GM13976 (cell line): ENCODE data around the gene THADA.

ENCODE experiments used
- DNase-seq: peaks from one replicate; pipeline ENCODE4 v3.0.0; 2012; ENCODE audit warnings: low spot score
- in situ Hi-C: fragments of 300-500 bp; cut with MboI; formaldehyde crosslinking; loops from one replicate; pipeline ENCODE4 v1.12.0; 2022; ENCODE audit warnings: low sequenced_read_pairs, mixed read lengths, inconsistent platforms; ENCODE audit not compliant: unreplicated experiment
- TF ChIP-seq, protein P1 (sequence below): IDR thresholded peaks from 2 replicates; pipeline ENCODE4 v1.5.1; 2012; ENCODE audit warnings: borderline replicate concordance, mild to moderate bottlenecking; ENCODE audit not compliant: insufficient read depth; ENCODE audit errors: extremely low read depth, missing control alignments, control extremely low read depth

The THADA gene

GRCh38 chr2:43423941-43424261 is 171.9 kb downstream of the THADA start:
- TF ChIP-seq, protein P1, sequence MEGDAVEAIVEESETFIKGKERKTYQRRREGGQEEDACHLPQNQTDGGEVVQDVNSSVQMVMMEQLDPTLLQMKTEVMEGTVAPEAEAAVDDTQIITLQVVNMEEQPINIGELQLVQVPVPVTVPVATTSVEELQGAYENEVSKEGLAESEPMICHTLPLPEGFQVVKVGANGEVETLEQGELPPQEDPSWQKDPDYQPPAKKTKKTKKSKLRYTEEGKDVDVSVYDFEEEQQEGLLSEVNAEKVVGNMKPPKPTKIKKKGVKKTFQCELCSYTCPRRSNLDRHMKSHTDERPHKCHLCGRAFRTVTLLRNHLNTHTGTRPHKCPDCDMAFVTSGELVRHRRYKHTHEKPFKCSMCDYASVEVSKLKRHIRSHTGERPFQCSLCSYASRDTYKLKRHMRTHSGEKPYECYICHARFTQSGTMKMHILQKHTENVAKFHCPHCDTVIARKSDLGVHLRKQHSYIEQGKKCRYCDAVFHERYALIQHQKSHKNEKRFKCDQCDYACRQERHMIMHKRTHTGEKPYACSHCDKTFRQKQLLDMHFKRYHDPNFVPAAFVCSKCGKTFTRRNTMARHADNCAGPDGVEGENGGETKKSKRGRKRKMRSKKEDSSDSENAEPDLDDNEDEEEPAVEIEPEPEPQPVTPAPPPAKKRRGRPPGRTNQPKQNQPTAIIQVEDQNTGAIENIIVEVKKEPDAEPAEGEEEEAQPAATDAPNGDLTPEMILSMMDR, result no peak
- in situ Hi-C loops, result no loop called here
- no peak for DNase-seq

DNA sequence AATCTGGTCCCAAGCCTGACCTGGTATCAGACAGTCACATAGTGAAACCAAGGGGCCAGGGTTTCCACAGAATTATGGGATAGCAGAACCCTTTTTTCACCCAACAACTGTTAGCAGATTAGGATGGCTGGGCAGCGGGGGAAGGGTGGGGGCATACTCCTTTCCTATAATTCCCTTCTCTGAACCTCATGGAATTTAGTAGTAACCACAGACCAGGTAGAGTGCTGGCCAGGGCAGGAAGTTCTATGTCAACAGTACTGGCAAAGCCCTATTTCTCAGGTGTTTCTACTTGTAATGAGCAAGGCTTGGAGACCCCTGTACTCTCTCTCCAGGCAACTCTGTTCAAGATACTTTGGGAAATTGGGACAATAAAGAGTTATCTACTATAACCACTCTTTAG is 174.6 kb downstream of the THADA start:
- DNase-seq, result no peak
- TF ChIP-seq, protein P1, result no peak
- in situ Hi-C loops, result no loop called here

- no peak for DNase-seq
- TF ChIP-seq, protein P1, result no peak
- in situ Hi-C loops, result no loop called here
These were observed 175.4 kb downstream of the THADA start for GRCh38 chr2:43420389-43420801.

- TF ChIP-seq, protein P1, result no peak
- DNase-seq, result no peak
- in situ Hi-C loops, result no loop called here
These were observed 176.0 kb downstream of the THADA start for GRCh38 chr2:43419876-43420275.

- no peak for DNase-seq
- in situ Hi-C loops, result no loop called here
- TF ChIP-seq, protein P1, result no peak
These were observed 176.6 kb downstream of the THADA start for GRCh38 chr2:43419243-43419642.

- no peak for DNase-seq
- in situ Hi-C loops, result no loop called here
- TF ChIP-seq, protein P1, result no peak
These were observed 177.2 kb downstream of the THADA start for GRCh38 chr2:43418680-43419079.

DNA sequence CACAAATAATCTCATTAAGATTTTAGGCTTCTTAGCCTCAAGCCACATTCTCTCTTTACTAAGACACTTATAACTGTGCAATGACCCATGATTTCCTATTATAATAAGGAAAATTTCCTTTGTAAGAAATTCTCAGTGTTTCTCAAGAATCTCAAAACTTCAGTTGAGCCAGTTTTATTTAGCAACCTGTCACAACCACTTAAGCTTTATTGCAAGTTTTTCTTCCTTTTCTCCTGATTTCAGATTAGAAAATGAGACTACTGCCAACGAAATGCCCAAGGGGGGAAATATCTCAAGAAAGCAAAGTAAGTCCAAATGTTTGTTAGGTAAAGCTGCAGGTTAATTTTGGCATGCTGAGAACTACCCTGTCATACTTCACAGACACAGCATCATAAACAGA is 178.5 kb downstream of the THADA start:
- TF ChIP-seq, protein P1, result no peak
- DNase-seq, result no peak
- in situ Hi-C loops, result no loop called here
